HEK293T (cell line): Measurements from ENCODE around the gene RPS27L.

Experiments used
- CTCF ChIA-PET: fragments of 350-600 bp; formaldehyde crosslinking; extraction: SDS; loops from one replicate; lab custom pipeline; 2021; ENCODE audit warnings: antibody characterized with exemption, inconsistent platforms; lab: Yijun Ruan, JAX
- POLR2A ChIA-PET: fragments of 350-600 bp; formaldehyde crosslinking; extraction: SDS; loops from one replicate; lab custom pipeline; 2020; ENCODE audit warnings: antibody characterized with exemption, inconsistent platforms; lab: Yijun Ruan, JAX
- DNase-seq: peaks from one replicate; pipeline ENCODE4 v3.0.0; 2012; ENCODE audit warnings: mixed read lengths; ENCODE audit errors: extremely low spot score
- ARNT ChIP-seq: fragments of 450-650 bp; IDR thresholded peaks from 2 replicates; pipeline ENCODE4 v1.6.1; 2017; ENCODE audit warnings: mild to moderate bottlenecking
- BHLHE40 ChIP-seq: fragments of 450-650 bp; IDR thresholded peaks from 2 replicates; pipeline ENCODE4 v1.6.1; 2016; ENCODE audit warnings: mild to moderate bottlenecking, moderate library complexity, borderline replicate concordance
- CTBP1 ChIP-seq: fragments of 450-650 bp; IDR thresholded peaks from 2 replicates; pipeline ENCODE4 v1.6.1; 2016; ENCODE audit warnings: borderline replicate concordance
- ELF4 ChIP-seq: fragments of 450-650 bp; IDR thresholded peaks from 2 replicates; pipeline ENCODE4 v1.6.1; 2017; ENCODE audit warnings: antibody characterized with exemption
- FOXA1 ChIP-seq: fragments of 450-650 bp; IDR thresholded peaks from 2 replicates; pipeline ENCODE4 v1.6.1; 2016; ENCODE audit warnings: mild to moderate bottlenecking
- FOXK2 ChIP-seq: fragments of 450-650 bp; IDR thresholded peaks from 2 replicates; pipeline ENCODE4 v1.6.1; 2016; ENCODE audit warnings: mild to moderate bottlenecking
- FOXM1 ChIP-seq: fragments of 450-650 bp; IDR thresholded peaks from 2 replicates; pipeline ENCODE4 v1.6.1; 2017; ENCODE audit warnings: mild to moderate bottlenecking, borderline replicate concordance
- HDGF ChIP-seq: fragments of 450-650 bp; IDR thresholded peaks from 2 replicates; pipeline ENCODE4 v1.6.1; 2017; ENCODE audit warnings: antibody characterized with exemption, borderline replicate concordance
- L3MBTL2 ChIP-seq: fragments of 450-650 bp; conservative IDR thresholded peaks from 2 replicates; pipeline ENCODE4 v1.6.1; 2016; ENCODE audit warnings: mild to moderate bottlenecking
- LEF1 ChIP-seq: fragments of 450-650 bp; IDR thresholded peaks from 2 replicates; pipeline ENCODE4 v1.6.1; 2017; ENCODE audit warnings: mild to moderate bottlenecking, borderline replicate concordance
- NFRKB ChIP-seq: fragments of 450-650 bp; IDR thresholded peaks from 2 replicates; pipeline ENCODE4 v1.6.1; 2016; ENCODE audit warnings: mild to moderate bottlenecking, moderate library complexity
- SP1 ChIP-seq: fragments of 450-650 bp; IDR thresholded peaks from 2 replicates; pipeline ENCODE4 v1.6.1; 2017
- SUZ12 ChIP-seq: fragments of 450-650 bp; IDR thresholded peaks from 2 replicates; pipeline ENCODE4 v1.6.1; 2016; ENCODE audit warnings: mild to moderate bottlenecking
- TARDBP ChIP-seq: fragments of 450-650 bp; IDR thresholded peaks from 2 replicates; pipeline ENCODE4 v1.6.1; 2016
- ZNF384 ChIP-seq: fragments of 450-650 bp; IDR thresholded peaks from 2 replicates; pipeline ENCODE4 v1.6.1; 2016
- TF ChIP-seq, protein P1 (sequence below): fragments of 450-650 bp; IDR thresholded peaks from 2 replicates; pipeline ENCODE4 v1.6.1; 2016

Gene RPS27L

DNA sequence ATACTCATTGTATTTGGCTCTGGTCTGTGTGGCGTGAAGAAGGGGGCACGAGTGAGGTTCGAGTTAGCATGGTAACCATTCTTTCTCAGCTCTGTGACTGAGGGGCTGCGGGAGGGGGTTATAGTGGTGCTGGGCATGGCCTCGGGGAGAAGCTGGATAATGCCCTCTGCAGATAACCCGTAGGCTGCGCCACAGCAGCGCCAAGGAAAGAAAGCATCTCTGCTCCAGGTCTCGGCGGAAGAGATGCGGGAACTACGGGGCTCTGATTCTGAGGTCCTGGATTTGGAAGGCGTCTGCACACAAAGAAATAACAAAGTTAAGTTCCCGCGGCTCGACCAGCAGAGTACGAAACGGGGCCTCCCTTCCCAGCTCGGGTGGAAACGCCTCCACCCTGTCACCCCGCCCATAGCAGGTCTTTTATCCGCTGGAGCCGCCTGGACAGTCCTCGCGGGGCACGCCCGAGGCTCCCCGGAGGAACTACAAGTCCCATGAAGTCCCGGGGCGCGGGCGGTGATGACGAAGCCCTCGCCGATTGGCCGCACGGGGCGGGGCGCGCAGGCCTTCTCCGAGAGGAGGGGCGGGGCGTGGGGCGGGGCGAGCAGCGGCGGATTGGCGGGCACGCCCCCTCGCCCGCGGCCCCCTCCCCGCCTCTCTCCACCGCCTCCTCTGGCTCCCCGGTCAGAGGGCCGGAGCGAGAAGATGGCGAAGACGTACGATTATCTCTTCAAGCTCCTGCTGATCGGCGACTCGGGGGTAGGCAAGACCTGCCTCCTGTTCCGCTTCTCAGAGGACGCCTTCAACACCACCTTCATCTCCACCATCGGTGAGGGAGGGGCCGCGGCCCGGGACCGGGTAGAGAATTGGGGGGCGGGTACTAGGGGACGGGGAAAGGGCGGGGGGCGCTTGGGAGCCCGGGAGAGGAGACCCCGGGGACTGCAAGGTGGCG lies 31.9 kb upstream of the RPS27L start, which contains the start of gene RAB8B:
Gene RAB8B (plus strand): TSS at position 681 of the 946 bp plus-strand sequence. CDS start 19 bp downstream, at position 700.
- ChIA-PET POLR2A (interaction anchor here (0.7 to 1.6 kb wide), 4 partner anchors 9 to 905 kb away, joined by 3 to 6 read pairs (median 4); partner anchors contain the start of genes CIAO2A and RPS27L), CTCF (no interaction called here)
- peak; percentile 90 for DNase-seq
- no peak for TF ChIP-seq FOXK2
- TF ChIP-seq, protein P1, sequence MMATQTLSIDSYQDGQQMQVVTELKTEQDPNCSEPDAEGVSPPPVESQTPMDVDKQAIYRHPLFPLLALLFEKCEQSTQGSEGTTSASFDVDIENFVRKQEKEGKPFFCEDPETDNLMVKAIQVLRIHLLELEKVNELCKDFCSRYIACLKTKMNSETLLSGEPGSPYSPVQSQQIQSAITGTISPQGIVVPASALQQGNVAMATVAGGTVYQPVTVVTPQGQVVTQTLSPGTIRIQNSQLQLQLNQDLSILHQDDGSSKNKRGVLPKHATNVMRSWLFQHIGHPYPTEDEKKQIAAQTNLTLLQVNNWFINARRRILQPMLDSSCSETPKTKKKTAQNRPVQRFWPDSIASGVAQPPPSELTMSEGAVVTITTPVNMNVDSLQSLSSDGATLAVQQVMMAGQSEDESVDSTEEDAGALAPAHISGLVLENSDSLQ: no peak
- no peak for TF ChIP-seq LEF1
- TF ChIP-seq L3MBTL2: no peak
- TF ChIP-seq FOXM1: no peak
- TF ChIP-seq FOXA1: no peak
- TF ChIP-seq NFRKB: no peak

DNA sequence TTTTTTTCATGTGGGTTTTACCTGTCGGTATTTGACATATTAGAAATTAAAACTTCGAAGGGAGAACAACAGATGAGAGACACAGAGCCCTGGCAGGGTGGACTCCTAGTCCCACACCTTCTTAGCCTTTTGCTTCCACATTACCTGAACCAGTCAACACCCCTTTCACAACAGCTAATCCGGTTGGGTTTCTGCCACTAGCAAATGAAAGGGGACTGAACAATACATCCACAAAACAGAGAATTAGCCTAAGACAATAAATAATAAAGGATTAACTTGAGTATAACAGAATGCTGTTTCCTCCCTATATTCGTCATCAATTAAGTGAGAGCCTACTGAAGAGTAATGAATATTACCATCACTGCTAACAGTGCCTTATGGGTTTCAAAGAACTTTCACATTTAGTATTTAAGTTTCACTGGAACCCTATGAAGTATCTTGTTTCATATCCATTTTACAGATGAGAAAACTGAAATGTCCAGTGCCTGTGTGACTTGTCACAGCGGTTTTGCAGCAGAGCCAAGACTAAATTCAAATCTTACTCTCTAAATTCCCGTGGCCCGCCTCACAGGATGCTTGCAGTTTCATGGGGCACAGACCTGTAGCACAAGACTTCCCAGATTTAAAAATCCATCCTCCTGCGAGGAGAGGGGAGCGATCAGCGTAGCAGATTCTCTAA lies 31.1 kb upstream of the RPS27L start:
- no peak for TF ChIP-seq FOXK2
- no peak for TF ChIP-seq ELF4
- TF ChIP-seq ARNT: no peak
- TF ChIP-seq TARDBP: no peak
- TF ChIP-seq FOXA1: no peak
- TF ChIP-seq SP1: no peak
- TF ChIP-seq FOXM1: no peak
- TF ChIP-seq SUZ12: no peak
- TF ChIP-seq, protein P1: no peak
- ChIA-PET POLR2A (interaction anchor here (1.1 to 1.6 kb wide), 3 partner anchors 10 to 905 kb away, joined by 3 to 6 read pairs (median 5); partner anchors contain the start of genes CIAO2A and RPS27L), CTCF (interaction anchor here (1.0 kb wide), 1 partner anchor 22 kb away, joined by 3 read pairs; no protein-coding TSS in a partner anchor)
- no peak for DNase-seq

DNA sequence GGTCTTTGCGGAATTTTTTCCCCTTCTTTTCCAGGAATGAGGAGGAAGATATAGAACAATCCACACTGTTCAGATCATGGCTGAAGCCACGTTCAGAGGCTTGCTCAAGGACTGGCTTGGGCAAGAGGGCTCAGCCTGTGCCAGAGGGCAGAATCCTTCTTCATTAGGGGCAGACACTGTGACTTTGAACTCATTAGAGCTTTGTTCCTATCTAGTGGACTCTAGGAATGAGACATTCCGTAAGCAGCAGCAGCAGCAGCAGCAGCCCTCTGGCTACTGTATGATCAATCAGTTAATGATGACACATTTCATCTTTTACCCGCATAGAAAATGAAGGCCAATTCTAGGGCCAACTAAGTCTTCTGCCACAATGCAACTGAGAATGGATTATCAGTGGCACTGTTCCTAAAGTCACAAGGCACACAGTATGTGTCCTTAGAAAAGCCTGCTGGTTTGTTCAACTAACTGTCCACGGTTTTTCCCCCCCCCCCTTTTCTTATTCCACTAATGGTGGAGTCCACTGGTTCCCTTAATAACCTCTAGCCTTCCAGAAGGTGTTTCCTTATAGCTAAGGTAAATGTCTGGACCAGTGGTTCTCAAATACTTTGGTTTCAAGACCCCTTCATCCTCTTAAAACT lies 30.4 kb upstream of the RPS27L start:
- ChIA-PET POLR2A (interaction anchor here (1.6 kb wide), 1 partner anchor 10 kb away, joined by 6 read pairs; no protein-coding TSS in a partner anchor), CTCF (interaction anchor here (1.0 kb wide), 1 partner anchor 23 kb away, joined by 3 read pairs; no protein-coding TSS in a partner anchor)
- TF ChIP-seq FOXA1 (no peak), FOXM1 (no peak), ZNF384 (no peak), CTBP1 (no peak), SUZ12 (no peak), L3MBTL2 (no peak), LEF1 (no peak), BHLHE40 (no peak), TARDBP (no peak), FOXK2 (no peak)
- DNase-seq: no peak

DNA sequence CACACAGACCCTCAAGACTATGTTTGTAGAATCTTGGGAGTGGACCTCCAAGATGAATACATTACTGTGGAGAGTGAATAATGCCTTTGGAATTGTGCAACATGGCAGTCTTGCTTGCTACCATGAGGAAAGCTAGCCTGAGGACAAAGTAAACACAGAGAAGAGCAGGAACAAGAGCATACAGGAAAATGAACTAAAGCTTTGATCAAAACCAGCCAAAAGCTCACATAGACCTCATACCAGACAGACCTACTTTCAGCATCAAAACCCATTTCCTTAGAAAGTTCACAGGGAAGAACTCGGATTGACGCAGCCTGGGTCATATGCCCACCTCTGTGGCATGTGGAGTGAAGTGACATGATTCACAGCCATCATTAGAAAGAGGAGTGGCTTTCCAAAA lies 28.8 kb upstream of the RPS27L start:
- ChIA-PET POLR2A (no interaction called here), CTCF (no interaction called here)
- no peak for TF ChIP-seq HDGF
- no peak for TF ChIP-seq ZNF384
- TF ChIP-seq FOXA1: no peak
- no peak for TF ChIP-seq ELF4
- DNase-seq: no peak

DNA sequence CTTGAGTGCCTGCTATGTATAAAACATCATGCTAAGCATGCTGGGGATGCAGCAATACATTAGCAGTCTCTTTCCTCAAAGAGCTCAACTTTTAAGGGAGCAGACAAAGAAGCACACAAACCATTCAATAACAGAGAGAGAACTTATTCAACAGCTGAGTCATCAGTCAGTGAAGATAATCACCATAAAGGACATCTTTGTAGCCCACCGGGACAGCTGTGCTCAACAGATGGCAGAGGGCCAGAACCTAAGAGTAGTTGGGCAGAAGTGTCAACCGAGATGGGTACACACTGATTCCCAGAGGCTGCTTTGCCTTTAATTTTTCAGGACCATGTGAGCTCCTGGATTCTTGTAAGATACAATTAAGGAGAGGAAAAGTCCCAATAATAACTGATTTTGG lies 27.9 kb upstream of the RPS27L start:
- CTCF ChIA-PET: no interaction called here
- no peak for DNase-seq
- POLR2A ChIA-PET: no interaction called here

DNA sequence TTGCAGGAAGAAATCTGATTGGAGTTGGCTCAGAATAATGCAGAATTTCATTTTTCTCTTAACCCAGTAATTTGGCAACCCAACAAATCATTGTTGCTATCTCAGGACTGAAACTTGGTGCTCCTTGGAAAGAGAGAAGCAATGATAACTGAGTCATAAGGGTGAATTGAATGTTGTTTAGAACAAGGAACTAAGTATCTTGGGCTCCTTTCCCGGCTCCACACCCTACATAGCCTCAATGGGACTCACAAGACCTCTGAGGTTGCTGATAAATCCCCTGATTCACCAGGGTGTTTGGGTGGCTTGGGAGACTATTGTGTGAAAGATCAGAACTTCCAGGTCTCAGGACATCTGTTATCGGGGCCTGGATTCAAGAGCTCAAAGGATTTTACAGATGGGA lies 24.4 kb upstream of the RPS27L start:
- DNase-seq: no peak
- POLR2A ChIA-PET: no interaction called here
- TF ChIP-seq SP1 (no peak), TARDBP (no peak), FOXA1 (no peak), ZNF384 (no peak), CTBP1 (no peak), NFRKB (no peak)
- CTCF ChIA-PET: no interaction called here

More for the DNA sequence above, 27.9 kb upstream of the RPS27L start:
- TF ChIP-seq ARNT (no peak), HDGF (no peak), FOXK2 (no peak), FOXM1 (no peak)
